HCT116 (cell line): ENCODE results near the gene SNTG2. TPM values are rescaled to one million over a fixed set of nuclear protein-coding genes. Genes with fewer than 3 reads are reported as not detected.

Source experiments
- ATAC-seq: fragments of 200-7000 bp; cut with Tn5 transposase; 2 replicates; pipeline ENCODE4 v1.9.1; 2020; ENCODE audit warnings: mild to moderate bottlenecking, moderate library complexity
- BruUV-seq: library from RNA; stranded (reverse); fragments of 400-500 nt; replicated peaks from 2 replicates; lab custom pipeline; 2021; lab: Mats Ljungman, UMichigan
- CTCF ChIA-PET: fragments of 300-600 bp; sonication (Branson Sonifier 250); formaldehyde crosslinking; loops from one replicate; lab custom pipeline; 2021; ENCODE audit warnings: antibody characterized with exemption; lab: Charles Lee
- POLR2A ChIA-PET: fragments of 300-600, 350-600 bp; sonication (Branson Sonifier 250); formaldehyde crosslinking; loops from one replicate; lab custom pipeline; 2021; ENCODE audit warnings: antibody characterized with exemption; lab: Charles Lee
- RAD21 ChIA-PET, 2 experiments: fragments of 300-600 bp; sonication (Branson Sonifier 250); formaldehyde crosslinking; loops; one replicate each; lab custom pipeline; 2023; ENCODE audit warnings: low total read pairs in 2 of 2; ENCODE audit not compliant: uncharacterized antibody in 2 of 2, unreplicated experiment in 2 of 2, low non-redundant PET in 1 of 2; lab: Charles Lee
- DNase-seq: peaks from one replicate; pipeline ENCODE4 v3.0.0-alpha.2; 2010; ENCODE audit warnings: low read depth, low spot score
- H2AFZ ChIP-seq: fragments of 200-600 bp; shearing (Covaris generic), sonication (generic); 2 replicates; pipeline ENCODE4 v1.6.1; 2017; ENCODE audit warnings: low read depth, mixed run types, mixed read lengths, antibody characterized with exemption, low read length; ENCODE audit not compliant: poor library complexity, severe bottlenecking
- H3K27ac ChIP-seq: 2 replicates; pipeline ENCODE4 v1.5.1; 2012; ENCODE audit warnings: low read depth, low read length
- H3K27me3 ChIP-seq: fragments of 200-600 bp; sonication (generic); 2 replicates; pipeline ENCODE4 v1.6.1; 2016; ENCODE audit warnings: mixed run types, low read length, mixed read lengths; ENCODE audit not compliant: insufficient read depth
- H3K36me3 ChIP-seq, 2 experiments: fragments of 200-500 bp in 1 of 2; fragments of 200-600 bp in 1 of 2; sonication (Bioruptor generic) in 1 of 2; sonication (generic) in 1 of 2; 2 replicates each; pipeline versions ENCODE4 v1.5.1 to v1.6.1; 2014 to 2016; ENCODE audit warnings: low read length in 2 of 2, inconsistent platforms in 1 of 2, mixed read lengths in 1 of 2, mixed run types in 1 of 2; ENCODE audit not compliant: insufficient read depth in 2 of 2, control insufficient read depth in 1 of 2
- H3K4me1 ChIP-seq, 2 experiments: fragments of 200-600 bp in 1 of 2; sonication (generic) in 1 of 2; 2 replicates each; pipeline versions ENCODE4 v1.5.1 to v1.6.1; 2012 to 2017; ENCODE audit warnings: low read length in 2 of 2, inconsistent platforms in 1 of 2, mild to moderate bottlenecking in 1 of 2, mixed read lengths in 1 of 2, mixed run types in 1 of 2, moderate library complexity in 1 of 2; ENCODE audit not compliant: insufficient read depth in 2 of 2, control insufficient read depth in 1 of 2
- H3K4me2 ChIP-seq: fragments of 200-600 bp; sonication (generic); 2 replicates; pipeline ENCODE4 v1.6.1; 2017; ENCODE audit warnings: mixed run types, low read length, mixed read lengths
- H3K4me3 ChIP-seq, 2 experiments: fragments of 200-600 bp in 1 of 2; sonication (generic) in 1 of 2; replicated peaks in 1 of 2; 2 replicates each; pipeline ENCODE4 v1.5.1; 2011 to 2016; ENCODE audit warnings: low read length in 2 of 2, control low read depth in 1 of 2, low read depth in 1 of 2, mild to moderate bottlenecking in 1 of 2, mixed read lengths in 1 of 2, mixed run types in 1 of 2
- H3K79me2 ChIP-seq: fragments of 200-600 bp; sonication (generic); 2 replicates; pipeline ENCODE4 v1.6.1; 2017; ENCODE audit warnings: mild to moderate bottlenecking, mixed run types, low read length, moderate library complexity, mixed read lengths; ENCODE audit not compliant: insufficient read depth
- H3K9ac ChIP-seq: fragments of 200-600 bp; sonication (generic); 2 replicates; pipeline ENCODE4 v1.6.1; 2016; ENCODE audit warnings: low read length, mixed read lengths
- H3K9me2 ChIP-seq: fragments of 200-600 bp; sonication (generic), shearing (Covaris generic); 2 replicates; pipeline ENCODE4 v1.6.1; 2017; ENCODE audit warnings: mixed run types, mild to moderate bottlenecking, moderate library complexity; ENCODE audit not compliant: insufficient read depth
- H3K9me3 ChIP-seq, 2 experiments: fragments of 200-500 bp in 1 of 2; fragments of 200-600 bp in 1 of 2; sonication (Bioruptor generic) in 1 of 2; sonication (generic) in 1 of 2; 2 replicates each; pipeline ENCODE4 v1.6.1; 2014 to 2017; ENCODE audit warnings: low read length in 2 of 2, mixed read lengths in 2 of 2, inconsistent platforms in 1 of 2, low read depth in 1 of 2, mild to moderate bottlenecking in 1 of 2, mixed run types in 1 of 2, moderate library complexity in 1 of 2; ENCODE audit not compliant: control insufficient read depth in 1 of 2, insufficient read depth in 1 of 2
- H4K20me1 ChIP-seq: fragments of 200-600 bp; sonication (generic), shearing (Covaris generic); 2 replicates; pipeline ENCODE4 v1.6.1; 2017; ENCODE audit warnings: mixed run types, mild to moderate bottlenecking, moderate library complexity; ENCODE audit not compliant: insufficient read depth
- ELF1 ChIP-seq: IDR thresholded peaks from 2 replicates; pipeline ENCODE4 v1.6.1; 2012; ENCODE audit warnings: low read depth, borderline replicate concordance
- FOSL1 ChIP-seq: IDR thresholded peaks from 2 replicates; pipeline ENCODE4 v1.6.1; 2012; ENCODE audit warnings: low read depth
- MAX ChIP-seq: IDR thresholded peaks from 2 replicates; pipeline ENCODE4 v1.6.1; 2012
- POLR2A ChIP-seq: IDR thresholded peaks from 2 replicates; pipeline ENCODE4 v1.7.0; 2011; ENCODE audit warnings: borderline replicate concordance; ENCODE audit not compliant: insufficient read depth, insufficient read length; ENCODE audit errors: extremely low read depth
- POLR2AphosphoS5 ChIP-seq: IDR thresholded peaks from 2 replicates; pipeline ENCODE4 v1.6.1; 2011; ENCODE audit warnings: mild to moderate bottlenecking, low read depth, low read length, moderate library complexity
- RAD21 ChIP-seq: IDR thresholded peaks from 2 replicates; pipeline ENCODE4 v1.6.1; 2012; ENCODE audit warnings: low read depth, mild to moderate bottlenecking
- SRF ChIP-seq: IDR thresholded peaks from 2 replicates; pipeline ENCODE4 v1.6.1; 2012; ENCODE audit warnings: low read depth
- ZNF274 ChIP-seq: fragments of 200-500 bp; sonication (Bioruptor generic); IDR thresholded peaks from 2 replicates; pipeline ENCODE4 v1.6.1; 2014; ENCODE audit warnings: mild to moderate bottlenecking, low read depth, low read length, inconsistent platforms
- intact Hi-C: fragments of 100-400 bp; cut with micrococcal nuclease; formaldehyde crosslinking; loops from 2 replicates; pipeline ENCODE4 v1.10.0; 2022
- total RNA-seq: library from RNA; stranded (reverse); gene quantifications from one replicate; pipeline ENCODE4 v1.2.1, GENCODE V29; 2021; ENCODE audit not compliant: unreplicated experiment
- TF ChIP-seq, protein P1 (sequence below): IDR thresholded peaks from 2 replicates; pipeline ENCODE4 v1.6.1; 2011; ENCODE audit warnings: mild to moderate bottlenecking, low read length, moderate library complexity; ENCODE audit not compliant: insufficient replicate concordance; ENCODE audit errors: extremely low read depth

SNTG2 gene
- total RNA-seq, 1 experiment from 2014 or later: not detected

- Histone ChIP-seq H3K9me2 (no peaks in the 10 kb centered on the region), H4K20me1 (no peaks in the 10 kb centered on the region), H3K4me3 (no peak overlapping the region), H3K27me3 (peaks cover 11% of the 10 kb centered on the region; the same call in 1 of the 2 replicates), H3K9me3 (no peaks in the 10 kb centered on the region), H3K36me3 (no peaks in the 10 kb centered on the region), H3K4me2 (no peak overlapping the region), H3K9ac (no peak overlapping the region), H2AFZ (no peak overlapping the region), H3K79me2 (no peaks in the 10 kb centered on the region), H3K27ac (no peak overlapping the region), H3K4me1 (no peaks in the 10 kb centered on the region)
- no TSS peak for BruUV-seq
- no peak for TF ChIP-seq FOSL1
- no peak for TF ChIP-seq ZNF274
- TF ChIP-seq POLR2A: no peak
- TF ChIP-seq, protein P1, sequence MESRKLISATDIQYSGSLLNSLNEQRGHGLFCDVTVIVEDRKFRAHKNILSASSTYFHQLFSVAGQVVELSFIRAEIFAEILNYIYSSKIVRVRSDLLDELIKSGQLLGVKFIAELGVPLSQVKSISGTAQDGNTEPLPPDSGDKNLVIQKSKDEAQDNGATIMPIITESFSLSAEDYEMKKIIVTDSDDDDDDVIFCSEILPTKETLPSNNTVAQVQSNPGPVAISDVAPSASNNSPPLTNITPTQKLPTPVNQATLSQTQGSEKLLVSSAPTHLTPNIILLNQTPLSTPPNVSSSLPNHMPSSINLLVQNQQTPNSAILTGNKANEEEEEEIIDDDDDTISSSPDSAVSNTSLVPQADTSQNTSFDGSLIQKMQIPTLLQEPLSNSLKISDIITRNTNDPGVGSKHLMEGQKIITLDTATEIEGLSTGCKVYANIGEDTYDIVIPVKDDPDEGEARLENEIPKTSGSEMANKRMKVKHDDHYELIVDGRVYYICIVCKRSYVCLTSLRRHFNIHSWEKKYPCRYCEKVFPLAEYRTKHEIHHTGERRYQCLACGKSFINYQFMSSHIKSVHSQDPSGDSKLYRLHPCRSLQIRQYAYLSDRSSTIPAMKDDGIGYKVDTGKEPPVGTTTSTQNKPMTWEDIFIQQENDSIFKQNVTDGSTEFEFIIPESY: no peak
- TF ChIP-seq POLR2AphosphoS5: no peak
- TF ChIP-seq SRF: no peak
- no peak for TF ChIP-seq MAX
- no peak for TF ChIP-seq RAD21
- no peak for TF ChIP-seq ELF1
- ChIA-PET POLR2A (no interaction called here), CTCF (no interaction called here), RAD21 (no interaction called here)
- DNase-seq (no peak), ATAC-seq (no peak)
- intact Hi-C loops: no loop called here
These were observed 65.9 kb downstream of the SNTG2 start for GRCh38 chr2:1016500-1016899.
